HG03439 (cell line): ENCODE measurements around the gene TOR2A.
"Not testable (repeated sequence)": the region's sequence is repeated elsewhere in the genome, so short reads cannot be mapped to it uniquely, and the experiment has no call there.

ENCODE experiments used
- ATAC-seq: cut with Tn5 transposase; IDR thresholded peaks from one replicate; pipeline ENCODE4 v1.9.1; 2021; ENCODE audit warnings: mild to moderate bottlenecking, moderate library complexity; ENCODE audit not compliant: unreplicated experiment

TOR2A gene

GRCh38 chr9:127769101-127769500 is 34.0 kb upstream of the TOR2A start:
- no peak for ATAC-seq

GRCh38 chr9:127768698-127769097 is 33.6 kb upstream of the TOR2A start:
- no peak for ATAC-seq

GRCh38 chr9:127767909-127768331 is 32.8 kb upstream of the TOR2A start:
- no peak for ATAC-seq

GRCh38 chr9:127767410-127767809 is 32.3 kb upstream of the TOR2A start:
- no peak for ATAC-seq

- no peak for ATAC-seq
Measured at GRCh38 chr9:127765418-127765817, 30.3 kb upstream of the TOR2A start.

- no peak for ATAC-seq
Measured at GRCh38 chr9:127763918-127764384, 28.9 kb upstream of the TOR2A start.

GRCh38 chr9:127762111-127762676 is 27.1 kb upstream of the TOR2A start:
- ATAC-seq: no peak

- ATAC-seq: no peak
Measured at GRCh38 chr9:127761491-127761956, 26.4 kb upstream of the TOR2A start.

- no peak for ATAC-seq
Measured at GRCh38 chr9:127761061-127761460, 26.0 kb upstream of the TOR2A start.

GRCh38 chr9:127758843-127759242 is 23.7 kb upstream of the TOR2A start:
- ATAC-seq: no peak

GRCh38 chr9:127756776-127757175 is 21.7 kb upstream of the TOR2A start:
- ATAC-seq: not testable (repeated sequence)

- no peak for ATAC-seq
Measured at GRCh38 chr9:127756233-127756632, 21.1 kb upstream of the TOR2A start.

GRCh38 chr9:127755061-127756060 is 20.3 kb upstream of the TOR2A start:
- ATAC-seq: no peak

- ATAC-seq: no peak
Measured at GRCh38 chr9:127754099-127755060, 19.3 kb upstream of the TOR2A start.

GRCh38 chr9:127753622-127754021 is 18.5 kb upstream of the TOR2A start:
- ATAC-seq: no peak

GRCh38 chr9:127753148-127753547 is 18.1 kb upstream of the TOR2A start:
- ATAC-seq: no peak

GRCh38 chr9:127751269-127752054 is 16.4 kb upstream of the TOR2A start:
- no peak for ATAC-seq

GRCh38 chr9:127749090-127749787 is 14.1 kb upstream of the TOR2A start:
- no peak for ATAC-seq

GRCh38 chr9:127746959-127747569 is 12.0 kb upstream of the TOR2A start:
- no peak for ATAC-seq
